Tibial nerve (tissue), 4 donors: ENCODE results near the gene COL4A1. TPM values are rescaled to one million over a fixed set of nuclear protein-coding genes. Genes with fewer than 3 reads are reported as not detected.
A peak's percentile ranks its signal among the peaks of the same experiment; 100 is the strongest.
"Not testable (repeated sequence)": the region's sequence is repeated elsewhere in the genome, so short reads cannot be mapped to it uniquely, and the experiment has no call there.

Source experiments
- DNase-seq, 2 donors: peaks; one replicate each; pipeline ENCODE4 v3.0.0-alpha.2; 2019; ENCODE audit warnings: low spot score in 2 of 2
- H3K27ac ChIP-seq, 4 donors: fragments of 200-600 bp; sonication (generic) in 3 of 4; one replicate each; pipeline ENCODE4 v1.5.1; 2017 to 2019; ENCODE audit warnings: mild to moderate bottlenecking in 1 of 4
- H3K27me3 ChIP-seq, 2 donors: fragments of 200-600 bp; sonication (generic) in 1 of 2; one replicate each; pipeline versions ENCODE4 v1.5.1 to v1.6.0; 2017 to 2019
- H3K36me3 ChIP-seq, 3 donors: fragments of 200-600 bp; sonication (generic); one replicate each; pipeline ENCODE4 v1.5.1; 2018 to 2019
- H3K4me1 ChIP-seq, 4 donors: fragments of 200-600 bp; sonication (generic) in 3 of 4; one replicate each; pipeline ENCODE4 v1.5.1; 2017 to 2019
- H3K4me3 ChIP-seq, 4 donors: fragments of 200-600 bp; sonication (generic) in 3 of 4; one replicate each; pipeline ENCODE4 v1.5.1; 2017 to 2019; ENCODE audit warnings: mild to moderate bottlenecking in 1 of 4, moderate library complexity in 1 of 4
- H3K9me3 ChIP-seq, 4 donors: fragments of 200-600 bp; sonication (generic) in 3 of 4; one replicate each; pipeline ENCODE4 v1.5.1; 2017 to 2019
- EP300 ChIP-seq, 2 donors: sonication (generic); formaldehyde crosslinking; IDR thresholded peaks; one replicate each; pipeline ENCODE4 v1.6.1; 2017; ENCODE audit warnings: antibody characterized with exemption in 2 of 2, mild to moderate bottlenecking in 1 of 2
- POLR2A ChIP-seq, 2 donors: fragments of 450-650 bp; IDR thresholded peaks; one replicate each; pipeline ENCODE4 v1.6.1; 2017; ENCODE audit warnings: antibody characterized with exemption in 2 of 2, mild to moderate bottlenecking in 2 of 2, moderate library complexity in 2 of 2
- WGBS, 2 donors: methylation state at CpG; one replicate each; pipeline ENCODE4 v1.1.5; 2018; 5-methylcytosine and 5-hydroxymethylcytosine counted together
- total RNA-seq, 4 donors: library from RNA; depleted of rRNA; stranded (reverse); fragments of >200 nt; gene quantifications; one replicate each; pipeline ENCODE4 v1.1.0, GENCODE V29; 2016
- TF ChIP-seq, protein P1 (sequence below), 5 experiments: fragments of 200-600 bp in 3 of 5; fragments of 450-650 bp in 2 of 5; sonication (generic) in 3 of 5; IDR thresholded peaks; one replicate each; pipeline ENCODE4 v1.5.1; 2016 to 2019; ENCODE audit warnings: antibody characterized with exemption in 5 of 5, mild to moderate bottlenecking in 3 of 5, moderate library complexity in 2 of 5

Gene COL4A1
- total RNA-seq, 4 donors from 2014 or later, result 385 to 583 (median 526) TPM

DNA sequence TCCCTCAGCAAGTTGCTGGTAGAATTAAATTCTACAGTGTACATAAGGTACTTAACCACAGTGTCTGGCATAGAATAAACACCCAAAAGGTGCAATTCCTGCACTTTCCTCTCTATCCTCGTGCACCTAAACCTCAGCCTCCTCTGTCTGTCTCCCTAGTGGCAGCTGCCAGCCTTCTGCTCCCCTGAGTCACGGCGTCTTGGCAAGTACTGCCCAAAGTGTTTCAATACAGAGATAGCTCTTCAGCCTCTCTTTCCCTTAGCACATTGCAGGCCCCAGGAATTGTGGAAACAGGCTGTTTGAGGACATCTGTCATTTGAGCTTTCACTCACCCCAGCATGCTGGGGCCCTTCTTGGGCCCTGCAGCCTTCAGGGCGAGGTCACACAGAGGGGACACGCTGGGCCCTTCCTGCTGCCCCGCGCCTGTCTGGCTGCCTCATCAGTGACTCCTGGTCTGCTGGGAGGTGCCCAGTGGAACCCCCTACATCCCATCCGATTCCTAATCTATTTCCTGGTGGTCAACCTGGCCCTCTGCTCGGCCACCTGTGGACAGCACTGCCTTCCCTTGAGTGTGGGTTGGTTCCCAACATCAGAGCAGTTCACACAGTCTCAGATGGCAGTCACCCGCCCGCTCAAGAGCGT is 19.4 kb upstream of the COL4A1 start:
- TF ChIP-seq EP300 (IDR thresholded peaks at IDR 0.05), result no peak
- no peak for TF ChIP-seq POLR2A (IDR thresholded peaks at IDR 0.05)
- TF ChIP-seq, protein P1, sequence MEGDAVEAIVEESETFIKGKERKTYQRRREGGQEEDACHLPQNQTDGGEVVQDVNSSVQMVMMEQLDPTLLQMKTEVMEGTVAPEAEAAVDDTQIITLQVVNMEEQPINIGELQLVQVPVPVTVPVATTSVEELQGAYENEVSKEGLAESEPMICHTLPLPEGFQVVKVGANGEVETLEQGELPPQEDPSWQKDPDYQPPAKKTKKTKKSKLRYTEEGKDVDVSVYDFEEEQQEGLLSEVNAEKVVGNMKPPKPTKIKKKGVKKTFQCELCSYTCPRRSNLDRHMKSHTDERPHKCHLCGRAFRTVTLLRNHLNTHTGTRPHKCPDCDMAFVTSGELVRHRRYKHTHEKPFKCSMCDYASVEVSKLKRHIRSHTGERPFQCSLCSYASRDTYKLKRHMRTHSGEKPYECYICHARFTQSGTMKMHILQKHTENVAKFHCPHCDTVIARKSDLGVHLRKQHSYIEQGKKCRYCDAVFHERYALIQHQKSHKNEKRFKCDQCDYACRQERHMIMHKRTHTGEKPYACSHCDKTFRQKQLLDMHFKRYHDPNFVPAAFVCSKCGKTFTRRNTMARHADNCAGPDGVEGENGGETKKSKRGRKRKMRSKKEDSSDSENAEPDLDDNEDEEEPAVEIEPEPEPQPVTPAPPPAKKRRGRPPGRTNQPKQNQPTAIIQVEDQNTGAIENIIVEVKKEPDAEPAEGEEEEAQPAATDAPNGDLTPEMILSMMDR (IDR thresholded peaks at IDR 0.05), result no peak
- 76 to 77% methylated on average over 12 of the region's 12 CpGs for WGBS, 2 donors
- peaks cover 0 to 94% (median 50%) of the 10 kb centered on the region in 4 donors for H3K4me1 ChIP-seq

GRCh38 chr13:110324026-110324749 is 17.2 kb upstream of the COL4A1 start:
- H3K4me1 ChIP-seq, result peaks cover 0 to 88% (median 54%) of the 10 kb centered on the region in 4 donors
- 70 to 76% methylated on average over 9 to 10 of the region's 10 CpGs for WGBS, 2 donors

More for the DNA sequence above, 19.4 kb upstream of the COL4A1 start:
- peak overlapping the region in 2 of 4 donors; percentile 79 to 84 for H3K27ac ChIP-seq
- H3K36me3 ChIP-seq, result peaks cover 0 to 13% (median 0%) of the 10 kb centered on the region in 3 donors
- DNase-seq, result no peak
- no peaks in the 10 kb centered on the region for H3K9me3 ChIP-seq
- H3K4me3 ChIP-seq, result no peak overlapping the region
- H3K27me3 ChIP-seq, result no peaks in the 10 kb centered on the region

GRCh38 chr13:110323172-110323891 is 16.4 kb upstream of the COL4A1 start:
- no peaks in the 10 kb centered on the region for H3K27me3 ChIP-seq
- peaks cover 0 to 89% (median 53%) of the 10 kb centered on the region in 4 donors for H3K4me1 ChIP-seq
- TF ChIP-seq EP300 (IDR thresholded peaks at IDR 0.05), result no peak
- 52 to 53% methylated on average over 8 of the region's 8 CpGs for WGBS, 2 donors
- H3K36me3 ChIP-seq, result no peaks in the 10 kb centered on the region
- H3K4me3 ChIP-seq, result no peak overlapping the region
- DNase-seq, result no peak
- H3K27ac ChIP-seq, result peak overlapping the region in 2 of 4 donors; percentile 8 to 79
- no peaks in the 10 kb centered on the region for H3K9me3 ChIP-seq

More at GRCh38 chr13:110324026-110324749, 17.2 kb upstream of the COL4A1 start:
- TF ChIP-seq, protein P1 (IDR thresholded peaks at IDR 0.05), result no peak
- TF ChIP-seq EP300 (IDR thresholded peaks at IDR 0.05) (no peak), POLR2A (IDR thresholded peaks at IDR 0.05) (no peak)
- Histone ChIP-seq H3K36me3 (peaks cover 0 to 1% (median 0%) of the 10 kb centered on the region in 3 donors), H3K4me3 (no peak overlapping the region), H3K27me3 (no peaks in the 10 kb centered on the region), H3K27ac (peak overlapping the region in 2 of 4 donors; percentile 79 to 81), H3K9me3 (no peaks in the 10 kb centered on the region)
- no peak for DNase-seq

DNA sequence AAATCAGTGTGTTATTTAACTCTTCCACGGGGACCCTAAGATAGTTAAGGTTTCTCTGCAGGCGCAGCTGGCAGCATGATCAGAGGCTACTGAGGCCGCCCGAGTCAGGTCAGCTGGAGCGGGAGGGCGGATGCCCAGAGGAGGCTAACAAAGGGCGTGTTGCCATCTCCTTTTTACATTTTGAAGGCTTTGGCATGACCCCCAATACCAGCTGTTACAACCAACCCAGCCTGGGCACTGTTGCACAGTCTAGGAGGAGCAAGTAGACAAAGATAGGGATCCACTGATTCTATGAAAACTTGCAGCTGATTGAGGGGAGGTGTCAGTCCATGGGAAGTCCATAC is 15.8 kb upstream of the COL4A1 start:
- TF ChIP-seq EP300 (IDR thresholded peaks at IDR 0.05) (no peak), POLR2A (IDR thresholded peaks at IDR 0.05) (no peak)
- TF ChIP-seq, protein P1 (IDR thresholded peaks at IDR 0.05), result no peak
- H3K4me3 ChIP-seq, result no peak overlapping the region
- peaks cover 0 to under 1% (median 0%) of the 10 kb centered on the region in 3 donors for H3K36me3 ChIP-seq
- no peaks in the 10 kb centered on the region for H3K27me3 ChIP-seq
- peaks cover 0 to 89% (median 50%) of the 10 kb centered on the region in 4 donors for H3K4me1 ChIP-seq
- peak overlapping the region in 2 of 4 donors; percentile 8 to 79 for H3K27ac ChIP-seq
- 66 to 85% methylated on average over 7 of the region's 7 CpGs for WGBS, 2 donors
- no peak for DNase-seq
- H3K9me3 ChIP-seq, result no peaks in the 10 kb centered on the region

DNA sequence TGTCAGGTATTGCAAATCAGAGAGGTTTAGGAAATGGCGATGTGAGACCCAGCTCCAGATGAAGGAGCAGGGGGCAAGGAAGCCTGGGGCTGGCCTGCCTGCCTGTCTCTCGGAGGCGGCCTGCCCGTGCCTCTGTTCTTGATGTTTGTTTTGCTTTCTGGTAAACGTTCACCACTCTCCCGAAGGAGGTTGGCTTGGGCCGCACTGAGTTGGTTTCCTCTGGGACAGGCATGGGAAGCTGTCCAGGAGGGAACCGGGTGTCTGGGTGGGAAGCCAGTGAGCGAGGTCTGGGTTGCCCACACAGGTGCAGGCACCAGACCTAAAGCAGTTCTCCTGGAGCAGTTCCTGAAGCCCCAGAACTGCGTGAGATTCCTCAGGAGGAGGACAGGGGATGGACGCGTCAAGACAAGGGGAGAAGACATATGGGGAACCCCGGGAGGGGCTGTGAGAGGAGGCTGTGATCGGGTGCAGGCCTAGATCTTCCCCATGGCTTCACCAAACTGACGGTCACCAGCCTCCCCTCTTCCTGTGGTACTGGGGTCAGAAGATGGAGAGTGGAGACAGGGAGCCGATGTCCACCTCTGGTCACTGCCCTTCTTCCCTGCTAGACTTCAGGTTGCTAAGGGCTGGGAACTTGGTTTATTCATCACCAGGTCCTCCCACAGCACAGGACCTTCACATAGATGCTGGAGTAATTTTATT is 15.3 kb upstream of the COL4A1 start:
- H3K27ac ChIP-seq, result peak overlapping the region in 2 of 4 donors; percentile 8 to 79

GRCh38 chr13:110321573-110321972 is 14.6 kb upstream of the COL4A1 start:
- H3K4me1 ChIP-seq, result peaks cover 0 to 89% (median 43%) of the 10 kb centered on the region in 4 donors
- H3K4me3 ChIP-seq, result not testable (repeated sequence)
- H3K36me3 ChIP-seq, result peaks cover 0 to 13% (median 0%) of the 10 kb centered on the region in 3 donors

More for the DNA sequence above, 15.3 kb upstream of the COL4A1 start:
- no peak for DNase-seq
- TF ChIP-seq, protein P1 (IDR thresholded peaks at IDR 0.05), result no peak
- TF ChIP-seq POLR2A (IDR thresholded peaks at IDR 0.05) (no peak), EP300 (IDR thresholded peaks at IDR 0.05) (no peak)
- H3K27me3 ChIP-seq, result no peaks in the 10 kb centered on the region
- H3K36me3 ChIP-seq, result peaks cover 0 to 6% (median 0%) of the 10 kb centered on the region in 3 donors
- H3K4me3 ChIP-seq, result no peak overlapping the region
- H3K9me3 ChIP-seq, result no peaks in the 10 kb centered on the region
- H3K4me1 ChIP-seq, result peaks cover 0 to 89% (median 49%) of the 10 kb centered on the region in 4 donors
- 79 to 80% methylated on average over 16 of the region's 16 CpGs for WGBS, 2 donors

More at GRCh38 chr13:110321573-110321972, 14.6 kb upstream of the COL4A1 start:
- not testable (repeated sequence) for H3K27me3 ChIP-seq, H3K9me3 ChIP-seq, DNase-seq
- H3K27ac ChIP-seq, result peak overlapping the region in 1 of 4 donors; percentile 8
- WGBS, 2 donors, result 83 to 88% methylated on average over 3 of the region's 3 CpGs
